Gastroesophageal sphincter (tissue), 3 donors: Measurements from ENCODE around the gene RNF141.

ENCODE experiments used
- EP300 ChIP-seq: sonication (generic); formaldehyde crosslinking; IDR thresholded peaks from one replicate; pipeline ENCODE4 v1.6.1; 2017; ENCODE audit warnings: antibody characterized with exemption, mild to moderate bottlenecking
- POLR2A ChIP-seq, 2 donors: fragments of 450-650 bp; IDR thresholded peaks; one replicate each; pipeline ENCODE4 v1.6.1; 2017; ENCODE audit warnings: antibody characterized with exemption in 2 of 2, mild to moderate bottlenecking in 2 of 2, moderate library complexity in 1 of 2
- POLR2AphosphoS5 ChIP-seq: sonication (generic); formaldehyde crosslinking; IDR thresholded peaks from one replicate; pipeline ENCODE4 v1.6.1; 2017; ENCODE audit warnings: antibody characterized with exemption
- TF ChIP-seq, protein P1 (sequence below), 4 experiments: fragments of 200-600 bp in 2 of 4; fragments of 450-650 bp in 2 of 4; sonication (generic) in 1 of 4; IDR thresholded peaks; one replicate each; pipeline ENCODE4 v1.5.1; 2017 to 2019; ENCODE audit warnings: antibody characterized with exemption in 4 of 4, mild to moderate bottlenecking in 2 of 4, moderate library complexity in 2 of 4

DNA sequence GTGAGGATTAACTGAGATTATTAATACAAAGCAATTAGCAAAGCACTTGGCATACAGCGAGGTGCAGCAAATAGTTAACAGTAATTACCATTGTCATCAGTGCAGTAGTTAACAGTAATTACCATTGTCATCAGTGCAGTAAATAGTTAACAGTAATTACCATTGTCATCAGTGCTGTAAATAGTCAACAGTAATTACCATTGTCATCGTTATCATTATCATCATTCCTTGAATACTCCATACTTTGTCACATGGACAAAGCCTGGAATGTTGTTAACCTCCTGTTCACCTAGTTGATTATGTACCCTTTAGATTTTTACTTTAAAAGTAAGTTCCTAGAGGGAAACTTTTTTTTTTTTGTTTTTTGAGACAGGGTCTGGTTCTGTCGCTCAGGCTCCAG, 47.0 kb upstream of the RNF141 start:
- no peak for TF ChIP-seq POLR2A (IDR thresholded peaks at IDR 0.05)
- TF ChIP-seq, protein P1, sequence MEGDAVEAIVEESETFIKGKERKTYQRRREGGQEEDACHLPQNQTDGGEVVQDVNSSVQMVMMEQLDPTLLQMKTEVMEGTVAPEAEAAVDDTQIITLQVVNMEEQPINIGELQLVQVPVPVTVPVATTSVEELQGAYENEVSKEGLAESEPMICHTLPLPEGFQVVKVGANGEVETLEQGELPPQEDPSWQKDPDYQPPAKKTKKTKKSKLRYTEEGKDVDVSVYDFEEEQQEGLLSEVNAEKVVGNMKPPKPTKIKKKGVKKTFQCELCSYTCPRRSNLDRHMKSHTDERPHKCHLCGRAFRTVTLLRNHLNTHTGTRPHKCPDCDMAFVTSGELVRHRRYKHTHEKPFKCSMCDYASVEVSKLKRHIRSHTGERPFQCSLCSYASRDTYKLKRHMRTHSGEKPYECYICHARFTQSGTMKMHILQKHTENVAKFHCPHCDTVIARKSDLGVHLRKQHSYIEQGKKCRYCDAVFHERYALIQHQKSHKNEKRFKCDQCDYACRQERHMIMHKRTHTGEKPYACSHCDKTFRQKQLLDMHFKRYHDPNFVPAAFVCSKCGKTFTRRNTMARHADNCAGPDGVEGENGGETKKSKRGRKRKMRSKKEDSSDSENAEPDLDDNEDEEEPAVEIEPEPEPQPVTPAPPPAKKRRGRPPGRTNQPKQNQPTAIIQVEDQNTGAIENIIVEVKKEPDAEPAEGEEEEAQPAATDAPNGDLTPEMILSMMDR (IDR thresholded peaks at IDR 0.05) = no peak
- no peak for TF ChIP-seq POLR2AphosphoS5
- no peak for TF ChIP-seq EP300
